GM23338 (cell line): ENCODE measurements around the gene NMNAT1. TPM values are rescaled to one million over a fixed set of nuclear protein-coding genes. Genes with fewer than 3 reads are reported as not detected.

Experiments
- ATAC-seq: fragments of 200-7000 bp; cut with Tn5 transposase; 3 replicates; pipeline ENCODE4 v1.9.1; 2020
- DNase-seq: peaks from one replicate; pipeline ENCODE4 v3.0.0-alpha.2; 2015; ENCODE audit warnings: low spot score
- H2AFZ ChIP-seq: fragments of 200-600 bp; sonication (generic); 2 replicates; pipeline ENCODE4 v1.8.0; 2016; ENCODE audit warnings: antibody characterized with exemption, mild to moderate bottlenecking, moderate library complexity
- H3F3A ChIP-seq: fragments of 200-600 bp; sonication (generic); replicated peaks from 2 replicates; pipeline ENCODE4 v1.8.0; 2017; ENCODE audit warnings: antibody characterized with exemption, mixed run types, low read depth
- H3K27ac ChIP-seq: fragments of 200-600 bp; sonication (generic); 2 replicates; pipeline ENCODE4 v1.6.1; 2016; ENCODE audit warnings: low read depth
- H3K27me3 ChIP-seq: fragments of 200-600 bp; sonication (generic); 2 replicates; pipeline ENCODE4 v1.8.0; 2016; ENCODE audit warnings: mild to moderate bottlenecking, mixed run types, moderate library complexity; ENCODE audit not compliant: insufficient read depth
- H3K36me3 ChIP-seq: fragments of 200-600 bp; sonication (generic); 2 replicates; pipeline ENCODE4 v1.8.0; 2016; ENCODE audit warnings: mild to moderate bottlenecking; ENCODE audit not compliant: insufficient read depth
- H3K4me1 ChIP-seq: fragments of 200-600 bp; sonication (generic); 2 replicates; pipeline ENCODE4 v1.8.0; 2016; ENCODE audit warnings: mild to moderate bottlenecking, moderate library complexity; ENCODE audit not compliant: insufficient read depth
- H3K4me2 ChIP-seq: fragments of 200-600 bp; sonication (generic); 2 replicates; pipeline ENCODE4 v1.7.1; 2017; ENCODE audit warnings: mixed run types
- H3K4me3 ChIP-seq: fragments of 200-600 bp; sonication (generic); 2 replicates; pipeline ENCODE4 v1.6.1; 2016; ENCODE audit warnings: mixed run types
- H3K79me2 ChIP-seq: fragments of 200-600 bp; sonication (generic); replicated peaks from 2 replicates; pipeline ENCODE4 v1.8.0; 2017; ENCODE audit warnings: mild to moderate bottlenecking; ENCODE audit not compliant: insufficient read depth
- H3K9me2 ChIP-seq: fragments of 200-600 bp; sonication (generic); 2 replicates; pipeline ENCODE4 v1.8.0; 2017; ENCODE audit not compliant: insufficient read depth
- H4K20me1 ChIP-seq: fragments of 200-600 bp; sonication (generic); replicated peaks from 2 replicates; pipeline ENCODE4 v1.8.0; 2017; ENCODE audit warnings: mild to moderate bottlenecking; ENCODE audit not compliant: insufficient read depth
- H3K27ac Mint-ChIP-seq: 2 replicates; pipeline ENCODE4 v1.8.0; 2020; ENCODE audit warnings: inconsistent platforms, mild to moderate bottlenecking, moderate library complexity, mixed read lengths
- H3K27me3 Mint-ChIP-seq: 3 replicates; pipeline ENCODE4 v1.8.0; 2022; ENCODE audit warnings: low read depth, mild to moderate bottlenecking, moderate library complexity, mixed read lengths, inconsistent platforms; ENCODE audit not compliant: insufficient read depth, poor library complexity
- H3K36me3 Mint-ChIP-seq: 3 replicates; pipeline ENCODE4 v1.8.0; 2021; ENCODE audit warnings: low read depth, mild to moderate bottlenecking, inconsistent platforms, moderate library complexity, mixed read lengths
- H3K4me1 Mint-ChIP-seq: 3 replicates; pipeline ENCODE4 v1.8.0; 2020; ENCODE audit warnings: mild to moderate bottlenecking, inconsistent platforms, mixed read lengths
- H3K4me3 Mint-ChIP-seq: 3 replicates; pipeline ENCODE4 v1.8.0; 2021; ENCODE audit warnings: moderate library complexity, mild to moderate bottlenecking, inconsistent platforms, mixed read lengths
- H3K9me3 Mint-ChIP-seq: 3 replicates; pipeline ENCODE4 v1.8.0; 2020; ENCODE audit warnings: moderate library complexity, mild to moderate bottlenecking, inconsistent platforms, mixed read lengths
- CTCF ChIP-seq, 2 experiments: fragments of 200-600 bp in 1 of 2; sonication (generic) in 1 of 2; conservative IDR thresholded peaks; 2 replicates each; pipeline versions ENCODE4 v1.5.1 to v1.6.1; 2016 to 2017; ENCODE audit warnings: antibody characterized with exemption in 2 of 2, low read depth in 2 of 2, mild to moderate bottlenecking in 2 of 2, moderate library complexity in 1 of 2
- JUNB ChIP-seq: IDR thresholded peaks from one replicate; pipeline ENCODE4 v1.6.1; 2016; ENCODE audit warnings: antibody characterized with exemption; ENCODE audit not compliant: unreplicated experiment
- NANOG ChIP-seq: IDR thresholded peaks from 2 replicates; pipeline ENCODE4 v1.6.1; 2016; ENCODE audit warnings: antibody characterized with exemption, borderline replicate concordance
- REST ChIP-seq: IDR thresholded peaks from one replicate; pipeline ENCODE4 v1.6.1; 2018; ENCODE audit warnings: antibody characterized with exemption; ENCODE audit not compliant: unreplicated experiment
- STAT1 ChIP-seq: IDR thresholded peaks from one replicate; pipeline ENCODE4 v1.6.1; 2016; ENCODE audit warnings: antibody characterized with exemption; ENCODE audit not compliant: unreplicated experiment
- ZNF331 ChIP-seq: fragments of 250-450 bp; sonication (Bioruptor Pico); IDR thresholded peaks from 2 replicates; pipeline ENCODE4 v1.5.0; 2020; ENCODE audit warnings: low read depth, mild to moderate bottlenecking, moderate library complexity
- ZNF462 ChIP-seq: fragments of 250-450 bp; sonication (Bioruptor Pico); IDR thresholded peaks from 2 replicates; pipeline ENCODE4 v1.5.0; 2020; ENCODE audit warnings: mild to moderate bottlenecking, moderate library complexity
- polyA plus RNA-seq: library from polyadenylated mRNA; unstranded; fragments of >200 nt; fragmentation: Nextera tagmentation; extraction: Ambion mirVana; gene quantifications from 2 replicates; pipeline ENCODE4 v1.2.1, GENCODE V29; 2016
- total RNA-seq: library from RNA; depleted of rRNA; stranded (reverse); fragments of >200 nt; shearing (Covaris generic); gene quantifications from 2 replicates; pipeline ENCODE4 v1.2.3, GENCODE V29; 2014
- TF ChIP-seq, protein P1 (sequence below): IDR thresholded peaks from 2 replicates; pipeline ENCODE4 v1.6.1; 2016; ENCODE audit warnings: antibody characterized with exemption

The NMNAT1 gene
- total and polyA plus RNA-seq, 2 experiments from 2014 or later = 2.5 to 3.9 TPM

GRCh38 chr1:9985001-9985400 lies 41.7 kb downstream of the NMNAT1 start (continued):
- TF ChIP-seq CTCF (conservative IDR thresholded peaks at IDR 0.05; ENCODE audit: low read depth in 2 of 2) = no peak
- no peak for TF ChIP-seq STAT1
- no peak for TF ChIP-seq ZNF331 (CRISPR knock-in tag)
- TF ChIP-seq NANOG = no peak
- no peak for TF ChIP-seq JUNB
- no peak for TF ChIP-seq REST

GRCh38 chr1:9989773-9990172 lies 46.5 kb downstream of the NMNAT1 start:
- DNase-seq (no peak), ATAC-seq (peak; percentile 46)
- no peaks in the 10 kb centered on the region for H3K79me2 ChIP-seq
- H3K4me3 Mint-ChIP-seq = no peak overlapping the region
- H3K27ac ChIP-seq = no peak overlapping the region
- no peaks in the 10 kb centered on the region for H3K4me1 Mint-ChIP-seq
- H3K9me2 ChIP-seq = no peaks in the 10 kb centered on the region
- no peak overlapping the region for H3K4me3 ChIP-seq
- no peaks in the 10 kb centered on the region for H3K9me3 Mint-ChIP-seq
- no peaks in the 10 kb centered on the region for H4K20me1 ChIP-seq
- H2AFZ ChIP-seq = peak overlapping the region; percentile 23; the same call in 1 of the 2 replicates
- peaks cover 1% of the 10 kb centered on the region for H3K27me3 Mint-ChIP-seq
- no peaks in the 10 kb centered on the region for H3K36me3 Mint-ChIP-seq
- no peaks in the 10 kb centered on the region for H3K4me1 ChIP-seq
- H3K27ac Mint-ChIP-seq = no peak overlapping the region
- H3F3A ChIP-seq = no peaks in the 10 kb centered on the region
- no peaks in the 10 kb centered on the region for H3K36me3 ChIP-seq
- H3K4me2 ChIP-seq = no peak overlapping the region
- no peaks in the 10 kb centered on the region for H3K27me3 ChIP-seq
- TF ChIP-seq ZNF331 (CRISPR knock-in tag) (no peak), CTCF (conservative IDR thresholded peaks at IDR 0.05; ENCODE audit: low read depth in 2 of 2) (no peak), ZNF462 (CRISPR knock-in tag) (no peak)
- TF ChIP-seq, protein P1, sequence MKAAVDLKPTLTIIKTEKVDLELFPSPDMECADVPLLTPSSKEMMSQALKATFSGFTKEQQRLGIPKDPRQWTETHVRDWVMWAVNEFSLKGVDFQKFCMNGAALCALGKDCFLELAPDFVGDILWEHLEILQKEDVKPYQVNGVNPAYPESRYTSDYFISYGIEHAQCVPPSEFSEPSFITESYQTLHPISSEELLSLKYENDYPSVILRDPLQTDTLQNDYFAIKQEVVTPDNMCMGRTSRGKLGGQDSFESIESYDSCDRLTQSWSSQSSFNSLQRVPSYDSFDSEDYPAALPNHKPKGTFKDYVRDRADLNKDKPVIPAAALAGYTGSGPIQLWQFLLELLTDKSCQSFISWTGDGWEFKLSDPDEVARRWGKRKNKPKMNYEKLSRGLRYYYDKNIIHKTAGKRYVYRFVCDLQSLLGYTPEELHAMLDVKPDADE = no peak
